Naive thymus-derived CD4-positive, alpha-beta T cell (primary cell): ENCODE data around the gene ZBTB40. TPM values are rescaled to one million over a fixed set of nuclear protein-coding genes. Genes with fewer than 3 reads are reported as not detected.

Source experiments
- ATAC-seq: fragments of 150-1000 bp; cut with Tn5 transposase; 2 replicates; pipeline ENCODE4 v1.10.0; 2021; ENCODE audit warnings: mild to moderate bottlenecking, moderate library complexity
- CTCF ChIA-PET: fragments of 350-600 bp; sonication (Branson Sonifier 250); formaldehyde crosslinking; loops from one replicate; lab custom pipeline; 2021; ENCODE audit warnings: antibody characterized with exemption; lab: Charles Lee
- POLR2A ChIA-PET: fragments of 350-600 bp; sonication (Branson Sonifier 250); formaldehyde crosslinking; loops from one replicate; lab custom pipeline; 2021; ENCODE audit warnings: antibody characterized with exemption, inconsistent platforms; lab: Charles Lee
- DNase-seq, 9 donors: peaks; one replicate each; pipeline versions ENCODE4 v3.0.0 to v3.0.0-alpha.2; 2020 to 2022; ENCODE audit warnings: mixed read lengths in 1 of 9
- H3K27ac ChIP-seq: one replicate; pipeline ENCODE4 v1.7.0; 2013; ENCODE audit warnings: mild to moderate bottlenecking, low read depth, low read length, moderate library complexity
- H3K27me3 ChIP-seq, 2 donors: one replicate each; pipeline ENCODE4 v1.7.0; 2013; ENCODE audit warnings: low read length in 2 of 2, mild to moderate bottlenecking in 2 of 2, moderate library complexity in 2 of 2; ENCODE audit not compliant: control insufficient read depth in 2 of 2, insufficient read depth in 2 of 2
- H3K36me3 ChIP-seq, 3 experiments: 1 replicate in 2 of 3; 2 replicates in 1 of 3; pipeline ENCODE4 v1.7.0; 2013; ENCODE audit warnings: low read length in 3 of 3, mild to moderate bottlenecking in 3 of 3, moderate library complexity in 1 of 3; ENCODE audit not compliant: insufficient read depth in 3 of 3, control insufficient read depth in 2 of 3
- H3K4me1 ChIP-seq, 2 donors: one replicate each; pipeline ENCODE4 v1.7.0; 2013; ENCODE audit warnings: low read length in 2 of 2, mild to moderate bottlenecking in 2 of 2, moderate library complexity in 1 of 2; ENCODE audit not compliant: control insufficient read depth in 2 of 2, insufficient read depth in 2 of 2
- H3K4me3 ChIP-seq: 2 replicates; pipeline ENCODE4 v1.7.0; 2013; ENCODE audit warnings: mild to moderate bottlenecking, low read length
- H3K9me3 ChIP-seq, 3 experiments: 1 replicate in 2 of 3; 2 replicates in 1 of 3; pipeline ENCODE4 v1.7.0; 2013; ENCODE audit warnings: low read length in 3 of 3; ENCODE audit not compliant: control insufficient read depth in 2 of 3
- H3K27ac Mint-ChIP-seq, 9 donors: one replicate each; pipeline ENCODE4 v1.8.0; 2020 to 2022; ENCODE audit warnings: mixed read lengths in 9 of 9, mild to moderate bottlenecking in 8 of 9, moderate library complexity in 5 of 9, inconsistent platforms in 2 of 9
- H3K27me3 Mint-ChIP-seq, 5 donors: one replicate each; pipeline ENCODE4 v1.8.0; 2021 to 2022; ENCODE audit warnings: mixed read lengths in 5 of 5, mild to moderate bottlenecking in 1 of 5
- H3K36me3 Mint-ChIP-seq, 5 donors: one replicate each; pipeline ENCODE4 v1.8.0; 2020 to 2022; ENCODE audit warnings: mixed read lengths in 5 of 5, mild to moderate bottlenecking in 3 of 5, inconsistent platforms in 1 of 5
- H3K4me1 Mint-ChIP-seq, 7 donors: one replicate each; pipeline ENCODE4 v1.8.0; 2020 to 2022; ENCODE audit warnings: mixed read lengths in 7 of 7, mild to moderate bottlenecking in 3 of 7, inconsistent platforms in 1 of 7
- H3K4me3 Mint-ChIP-seq, 10 donors: one replicate each; pipeline ENCODE4 v1.8.0; 2020 to 2022; ENCODE audit warnings: mild to moderate bottlenecking in 10 of 10, mixed read lengths in 10 of 10, moderate library complexity in 6 of 10, inconsistent platforms in 2 of 10
- H3K9me3 Mint-ChIP-seq, 11 donors: one replicate each; pipeline ENCODE4 v1.8.0; 2020 to 2022; ENCODE audit warnings: mixed read lengths in 11 of 11, mild to moderate bottlenecking in 4 of 11, inconsistent platforms in 1 of 11, moderate library complexity in 1 of 11
- intact Hi-C, 2 donors: fragments of 100-400 bp; cut with micrococcal nuclease; formaldehyde crosslinking; loops; one replicate each; pipeline ENCODE4 v1.15.1; 2023
- polyA plus RNA-seq, 2 donors: library from polyadenylated mRNA; unstranded; fragments of 300-500 nt; fragmentation: Illumina TruSeq; gene quantifications; one replicate each; pipeline ENCODE4 v1.2.3, GENCODE V29; 2021
- total RNA-seq, 6 experiments: library from RNA in 5 of 6; stranded (reverse) in 5 of 6; gene quantifications; 1 replicate in 5 of 6; 2 replicates in 1 of 6; pipeline ENCODE4 v1.2.3 and lab custom pipeline; 2021 to 2026

The ZBTB40 gene
- total and polyA plus RNA-seq, 7 experiments from 2014 or later, result 5.7 to 60.6 (median 35.9) TPM

DNA sequence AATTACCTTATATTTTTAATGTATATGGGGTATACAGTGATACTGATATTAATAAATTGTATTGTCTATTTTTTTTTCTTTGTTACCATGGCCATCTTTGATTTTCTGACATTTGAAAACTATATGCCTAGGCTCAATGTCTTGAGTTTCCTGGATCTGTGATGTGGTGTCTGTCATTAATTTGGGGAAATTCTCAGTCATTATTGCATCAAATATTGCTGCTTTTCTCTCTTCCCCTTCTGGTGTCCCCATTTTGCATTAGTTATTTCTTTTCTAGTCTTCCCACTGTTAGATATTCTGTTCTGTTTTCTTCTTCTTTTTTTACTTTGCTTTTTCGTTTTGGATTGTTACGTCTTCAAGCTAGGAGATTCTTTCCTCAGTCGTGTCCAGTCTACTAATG is 33.8 kb downstream of the ZBTB40 start:
- Histone ChIP-seq H3K36me3 (peaks cover 0 to 9% (median 0%) of the 10 kb centered on the region in 3 experiments), H3K27ac (no peak overlapping the region), H3K9me3 (peaks cover 0 to 7% (median 0%) of the 10 kb centered on the region in 3 experiments), H3K27me3 (no peaks in the 10 kb centered on the region), H3K4me1 (no peaks in the 10 kb centered on the region), H3K4me3 (no peak overlapping the region)
- no peaks in the 10 kb centered on the region for H3K27me3 Mint-ChIP-seq
- intact Hi-C loops, result no loop called here
- DNase-seq (no peak), ATAC-seq (no peak)
- H3K9me3 Mint-ChIP-seq, result peaks cover 1 to 40% (median 19%) of the 10 kb centered on the region in 11 donors
- H3K36me3 Mint-ChIP-seq, result peaks cover 6 to 45% (median 39%) of the 10 kb centered on the region in 5 donors
- H3K4me3 Mint-ChIP-seq, result peak overlapping the region in 1 of 10 donors; percentile 46
- peak overlapping the region in 2 of 9 donors; percentile 22 to 28 for H3K27ac Mint-ChIP-seq
- CTCF ChIA-PET, result no interaction called here
- peaks cover 10 to 50% (median 44%) of the 10 kb centered on the region in 7 donors for H3K4me1 Mint-ChIP-seq
- POLR2A ChIA-PET, result no interaction called here

DNA sequence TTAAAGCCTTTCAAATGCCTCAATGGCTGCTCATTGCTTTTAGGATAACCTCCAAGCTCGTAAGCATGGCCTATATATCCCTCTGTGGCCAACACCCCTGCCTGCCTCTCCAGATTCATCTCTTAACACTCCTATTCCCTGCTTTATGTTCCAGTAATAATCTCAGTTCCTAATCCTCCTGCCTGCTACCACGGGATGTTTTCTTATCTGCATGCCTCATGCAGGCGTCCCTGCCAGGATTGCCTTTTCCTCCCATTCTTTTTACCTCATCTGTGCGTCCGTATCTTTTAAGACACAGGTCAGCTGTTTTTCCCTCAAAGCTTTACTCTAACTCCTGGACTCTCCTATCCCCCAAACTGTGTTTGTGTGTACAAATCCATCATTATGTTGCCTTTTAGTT is 36.1 kb downstream of the ZBTB40 start:
- no peak for DNase-seq
- H3K27me3 ChIP-seq, result no peaks in the 10 kb centered on the region
- no peak overlapping the region for H3K4me3 ChIP-seq
- H3K36me3 ChIP-seq, result peaks cover 0 to 27% (median 0%) of the 10 kb centered on the region in 3 experiments
- peaks cover 0 to 7% (median 0%) of the 10 kb centered on the region in 3 experiments for H3K9me3 ChIP-seq
- CTCF ChIA-PET, result no interaction called here
- intact Hi-C loops, result no loop called here
- H3K27me3 Mint-ChIP-seq, result no peaks in the 10 kb centered on the region
- H3K4me1 ChIP-seq, result no peaks in the 10 kb centered on the region
- H3K27ac Mint-ChIP-seq, result no peak overlapping the region
- POLR2A ChIA-PET, result no interaction called here
- no peak overlapping the region for H3K27ac ChIP-seq
- ATAC-seq, result no peak
- peaks cover 10 to 36% (median 29%) of the 10 kb centered on the region in 7 donors for H3K4me1 Mint-ChIP-seq
- H3K9me3 Mint-ChIP-seq, result peaks cover 0 to 29% (median 17%) of the 10 kb centered on the region in 11 donors
- no peak overlapping the region for H3K4me3 Mint-ChIP-seq
- H3K36me3 Mint-ChIP-seq, result peaks cover 7 to 42% (median 34%) of the 10 kb centered on the region in 5 donors

DNA sequence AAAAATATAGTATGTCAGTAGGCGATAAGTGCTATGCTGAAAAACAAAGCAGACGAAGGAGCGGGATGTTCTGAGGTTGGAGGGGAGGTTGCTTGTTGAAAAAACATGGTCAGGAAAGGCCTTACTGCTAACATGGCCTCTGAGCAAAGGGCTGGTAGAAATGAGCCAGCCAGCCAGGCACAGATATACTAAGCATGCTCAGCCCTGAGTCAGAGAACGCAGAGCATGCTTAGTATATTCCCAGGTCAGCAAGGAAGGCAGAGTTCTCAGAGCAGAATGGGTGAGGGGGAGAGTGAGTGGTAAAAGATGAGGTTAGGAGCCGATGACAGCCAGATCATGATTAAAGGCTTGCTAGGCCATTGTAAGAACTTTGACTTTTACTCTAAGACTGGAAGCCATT is 36.7 kb downstream of the ZBTB40 start:
- H3K4me1 ChIP-seq, result no peaks in the 10 kb centered on the region
- no peak overlapping the region for H3K27ac ChIP-seq
- peaks cover 0 to 7% (median 0%) of the 10 kb centered on the region in 3 experiments for H3K9me3 ChIP-seq
- Mint-ChIP-seq H3K9me3 (peaks cover 0 to 25% (median 13%) of the 10 kb centered on the region in 11 donors), H3K27me3 (no peaks in the 10 kb centered on the region), H3K27ac (no peak overlapping the region), H3K4me3 (no peak overlapping the region), H3K36me3 (peaks cover 9 to 41% (median 36%) of the 10 kb centered on the region in 5 donors), H3K4me1 (peaks cover 10 to 32% (median 25%) of the 10 kb centered on the region in 7 donors)
- intact Hi-C loops, result no loop called here
- ChIA-PET POLR2A (no interaction called here), CTCF (no interaction called here)
- no peak for ATAC-seq
- no peak for DNase-seq
- peaks cover 0 to 31% (median 0%) of the 10 kb centered on the region in 3 experiments for H3K36me3 ChIP-seq
- no peak overlapping the region for H3K4me3 ChIP-seq
- no peaks in the 10 kb centered on the region for H3K27me3 ChIP-seq

DNA sequence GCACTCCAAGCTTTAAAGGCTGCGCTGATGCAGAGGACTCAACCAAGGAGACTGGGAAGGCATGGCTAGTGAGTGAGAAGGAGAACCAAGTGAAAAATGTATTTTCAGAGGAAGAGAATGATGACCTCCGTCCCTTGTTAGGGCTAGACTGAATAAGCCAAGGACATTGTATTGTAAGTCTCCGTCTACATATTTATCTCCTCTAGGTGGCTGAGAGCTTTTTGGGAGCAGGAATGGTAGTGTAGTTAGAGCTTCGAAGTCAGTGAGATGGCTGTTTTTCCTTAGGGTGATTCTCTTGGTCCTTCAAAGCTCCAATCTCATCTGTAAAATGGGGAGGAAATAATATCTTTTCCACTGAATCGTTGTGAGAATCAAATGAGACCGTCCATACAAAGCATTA is 37.6 kb downstream of the ZBTB40 start:
- no peak overlapping the region for H3K4me3 Mint-ChIP-seq
- peaks cover 13 to 23% (median 18%) of the 10 kb centered on the region in 7 donors for H3K4me1 Mint-ChIP-seq
- Histone ChIP-seq H3K36me3 (peaks cover 0 to 34% (median 0%) of the 10 kb centered on the region in 3 experiments), H3K9me3 (peaks cover 0 to 7% (median 0%) of the 10 kb centered on the region in 3 experiments), H3K27me3 (no peaks in the 10 kb centered on the region), H3K27ac (no peak overlapping the region), H3K4me3 (no peak overlapping the region), H3K4me1 (no peaks in the 10 kb centered on the region)
- H3K27me3 Mint-ChIP-seq, result no peaks in the 10 kb centered on the region
- no peak overlapping the region for H3K27ac Mint-ChIP-seq
- ATAC-seq (no peak), DNase-seq (no peak)
- H3K9me3 Mint-ChIP-seq, result peaks cover 0 to 16% (median 8%) of the 10 kb centered on the region in 11 donors
- intact Hi-C loops, result no loop called here
- H3K36me3 Mint-ChIP-seq, result peaks cover 11 to 40% (median 36%) of the 10 kb centered on the region in 5 donors
- ChIA-PET POLR2A (interaction anchor here (0.7 kb wide), 1 partner anchor 1736 kb away, joined by 3 read pairs; no protein-coding TSS in a partner anchor), CTCF (no interaction called here)

DNA sequence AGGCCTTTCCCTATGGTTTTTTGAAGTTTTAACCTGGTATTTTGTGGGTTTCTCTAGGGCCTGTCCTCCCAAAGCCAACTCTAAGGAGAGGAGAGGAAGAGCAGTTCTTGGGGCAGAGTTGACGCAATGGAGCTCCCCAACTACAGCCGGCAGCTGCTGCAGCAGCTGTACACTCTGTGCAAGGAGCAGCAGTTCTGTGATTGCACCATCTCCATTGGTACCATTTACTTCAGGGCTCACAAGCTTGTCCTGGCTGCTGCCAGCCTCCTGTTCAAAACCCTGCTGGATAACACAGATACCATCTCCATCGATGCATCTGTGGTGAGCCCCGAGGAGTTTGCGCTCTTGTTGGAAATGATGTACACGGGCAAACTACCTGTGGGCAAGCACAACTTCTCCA is 38.2 kb downstream of the ZBTB40 start:
- H3K36me3 Mint-ChIP-seq, result peaks cover 9 to 40% (median 34%) of the 10 kb centered on the region in 5 donors
- CTCF ChIA-PET, result no interaction called here
- no peak overlapping the region for H3K4me3 ChIP-seq
- peak overlapping the region in 1 of 9 donors; percentile 82 for H3K27ac Mint-ChIP-seq
- no peaks in the 10 kb centered on the region for H3K27me3 Mint-ChIP-seq
- no peaks in the 10 kb centered on the region for H3K4me1 ChIP-seq
- POLR2A ChIA-PET, result interaction anchor here (0.7 kb wide), 1 partner anchor 1737 kb away, joined by 3 read pairs; no protein-coding TSS in a partner anchor
- no peaks in the 10 kb centered on the region for H3K27me3 ChIP-seq
- no peak for ATAC-seq
- H3K27ac ChIP-seq, result no peak overlapping the region
- no peak overlapping the region for H3K4me3 Mint-ChIP-seq
- peaks cover 8 to 17% (median 15%) of the 10 kb centered on the region in 7 donors for H3K4me1 Mint-ChIP-seq
- peaks cover 0 to 34% (median 0%) of the 10 kb centered on the region in 3 experiments for H3K36me3 ChIP-seq
- intact Hi-C loops, result no loop called here
- peaks cover 0 to 10% (median 3%) of the 10 kb centered on the region in 11 donors for H3K9me3 Mint-ChIP-seq
- DNase-seq, result no peak
- H3K9me3 ChIP-seq, result peaks cover 0 to 2% (median 0%) of the 10 kb centered on the region in 3 experiments

DNA sequence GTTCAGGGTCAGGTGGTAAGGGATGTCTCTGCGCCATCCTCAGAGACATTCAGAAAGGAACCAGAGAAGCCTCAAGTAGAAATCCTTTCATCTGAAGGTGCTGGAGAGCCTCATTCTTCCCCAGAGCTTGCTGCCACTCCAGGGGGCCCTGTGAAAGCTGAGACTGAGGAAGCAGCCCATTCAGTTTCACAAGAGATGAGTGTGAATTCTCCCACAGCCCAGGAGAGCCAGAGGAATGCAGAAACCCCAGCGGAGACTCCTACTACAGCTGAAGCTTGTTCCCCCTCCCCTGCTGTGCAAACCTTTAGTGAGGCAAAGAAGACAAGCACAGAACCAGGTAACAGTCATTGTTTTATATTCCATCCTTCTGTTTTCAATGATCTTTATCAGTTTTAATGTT is 38.7 kb downstream of the ZBTB40 start:
- Histone ChIP-seq H3K36me3 (peaks cover 0 to 34% (median 0%) of the 10 kb centered on the region in 3 experiments), H3K9me3 (no peaks in the 10 kb centered on the region), H3K4me1 (no peaks in the 10 kb centered on the region), H3K4me3 (no peak overlapping the region), H3K27me3 (no peaks in the 10 kb centered on the region), H3K27ac (no peak overlapping the region)
- ATAC-seq (no peak), DNase-seq (no peak)
- Mint-ChIP-seq H3K4me1 (peaks cover 5 to 13% (median 11%) of the 10 kb centered on the region in 7 donors), H3K27me3 (no peaks in the 10 kb centered on the region), H3K4me3 (no peak overlapping the region), H3K27ac (peak overlapping the region in 1 of 9 donors; percentile 28), H3K36me3 (peaks cover 9 to 38% (median 34%) of the 10 kb centered on the region in 5 donors), H3K9me3 (peaks cover 0 to 6% (median 0%) of the 10 kb centered on the region in 11 donors)
- intact Hi-C loops, result no loop called here
- POLR2A ChIA-PET, result no interaction called here
- CTCF ChIA-PET, result no interaction called here
